ENCODE data around the gene FAF1.
"Not testable (repeated sequence)": the region's sequence is repeated elsewhere in the genome, so short reads cannot be mapped to it uniquely, and the experiment has no call there.

The FAF1 gene

GRCh38 chr1:50959913-50960844 lies at the start of gene FAF1:
TSS of gene FAF1 (minus strand) at chr1:50960267. CDS start at chr1:50959811, 456 bp downstream.
- DNase-seq (ENCODE audit: low spot score) = peak; percentile 98

GRCh38 chr1:51009381-51009780 lies 49.3 kb upstream of the FAF1 start:
- no peak for DNase-seq (ENCODE audit: low spot score)

GRCh38 chr1:51005549-51005948 lies 45.5 kb upstream of the FAF1 start:
- DNase-seq (ENCODE audit: low spot score) = not testable (repeated sequence)

GRCh38 chr1:51002516-51002915 lies 42.4 kb upstream of the FAF1 start:
- no peak for DNase-seq (ENCODE audit: low spot score)

- no peak for DNase-seq (ENCODE audit: low spot score)
Measured at GRCh38 chr1:51000651-51001050, 40.6 kb upstream of the FAF1 start.

- DNase-seq (ENCODE audit: low spot score) = no peak
Measured at GRCh38 chr1:51000160-51000559, 40.1 kb upstream of the FAF1 start.

GRCh38 chr1:50999375-50999774 lies 39.3 kb upstream of the FAF1 start:
- DNase-seq (ENCODE audit: low spot score) = not testable (repeated sequence)

GRCh38 chr1:50996083-50996482 lies 36.0 kb upstream of the FAF1 start:
- DNase-seq (ENCODE audit: low spot score) = no peak

GRCh38 chr1:50995651-50996050 lies 35.6 kb upstream of the FAF1 start:
- no peak for DNase-seq (ENCODE audit: low spot score)

GRCh38 chr1:50994997-50995396 lies 34.9 kb upstream of the FAF1 start:
- no peak for DNase-seq (ENCODE audit: low spot score)

GRCh38 chr1:50993645-50994044 lies 33.6 kb upstream of the FAF1 start:
- DNase-seq (ENCODE audit: low spot score) = no peak

GRCh38 chr1:50992532-50993318 lies 32.7 kb upstream of the FAF1 start:
- no peak for DNase-seq (ENCODE audit: low spot score)

- DNase-seq (ENCODE audit: low spot score) = no peak
Measured at GRCh38 chr1:50989694-50990093, 29.6 kb upstream of the FAF1 start.

- DNase-seq (ENCODE audit: low spot score) = no peak
Measured at GRCh38 chr1:50986653-50987052, 26.6 kb upstream of the FAF1 start.

GRCh38 chr1:50985094-50985493 lies 25.0 kb upstream of the FAF1 start:
- DNase-seq (ENCODE audit: low spot score) = no peak

GRCh38 chr1:50983219-50983802 lies 23.2 kb upstream of the FAF1 start:
- DNase-seq (ENCODE audit: low spot score) = no peak

- no peak for DNase-seq (ENCODE audit: low spot score)
Measured at GRCh38 chr1:50982611-50983010, 22.5 kb upstream of the FAF1 start.

- no peak for DNase-seq (ENCODE audit: low spot score)
Measured at GRCh38 chr1:50981741-50982140, 21.7 kb upstream of the FAF1 start.

GRCh38 chr1:50980505-50980904 lies 20.4 kb upstream of the FAF1 start:
- no peak for DNase-seq (ENCODE audit: low spot score)

GRCh38 chr1:50979937-50980336 lies 19.9 kb upstream of the FAF1 start:
- DNase-seq (ENCODE audit: low spot score) = no peak

GRCh38 chr1:50978852-50979781 lies 19.1 kb upstream of the FAF1 start:
- DNase-seq (ENCODE audit: low spot score) = peak; percentile 39

All from kidney tubule cell (primary cell).